Bronchial epithelial cell (primary cell): ENCODE data around the gene FAR2. TPM values are rescaled to one million over a fixed set of nuclear protein-coding genes. Genes with fewer than 3 reads are reported as not detected.

ENCODE experiments used
- DNase-seq: peaks from one replicate; pipeline ENCODE4 v3.0.0-alpha.2; 2010; ENCODE audit warnings: low read depth
- FAIRE-seq: peaks from 2 replicates; lab custom pipeline; 2011; peaks lifted over from hg19 to GRCh38; lab: Jason Lieb, UNC
- H3K27me3 ChIP-seq: 2 replicates; pipeline ENCODE4 v1.5.1; 2011; ENCODE audit warnings: low read length; ENCODE audit not compliant: control insufficient read depth, insufficient read depth
- H3K36me3 ChIP-seq: 2 replicates; pipeline ENCODE4 v1.5.1; 2011; ENCODE audit warnings: low read length; ENCODE audit not compliant: control insufficient read depth, insufficient read depth
- H3K4me3 ChIP-seq: 2 replicates; pipeline ENCODE4 v1.5.1; 2011; ENCODE audit warnings: mild to moderate bottlenecking, low read depth, low read length, control low read depth
- total RNA-seq: library from RNA; depleted of rRNA; stranded (reverse); fragments of >200 nt; gene quantifications from 2 replicates; pipeline ENCODE4 v1.2.1, GENCODE V29; 2014
- TF ChIP-seq, protein P1 (sequence below): IDR thresholded peaks from 2 replicates; pipeline ENCODE4 v1.5.1; 2011; ENCODE audit warnings: mild to moderate bottlenecking, moderate library complexity, low read length, control low read depth, inconsistent platforms; ENCODE audit not compliant: insufficient read depth, severe bottlenecking

FAR2 gene
- total RNA-seq, 1 donor from 2014 or later: 2.4 TPM

DNA sequence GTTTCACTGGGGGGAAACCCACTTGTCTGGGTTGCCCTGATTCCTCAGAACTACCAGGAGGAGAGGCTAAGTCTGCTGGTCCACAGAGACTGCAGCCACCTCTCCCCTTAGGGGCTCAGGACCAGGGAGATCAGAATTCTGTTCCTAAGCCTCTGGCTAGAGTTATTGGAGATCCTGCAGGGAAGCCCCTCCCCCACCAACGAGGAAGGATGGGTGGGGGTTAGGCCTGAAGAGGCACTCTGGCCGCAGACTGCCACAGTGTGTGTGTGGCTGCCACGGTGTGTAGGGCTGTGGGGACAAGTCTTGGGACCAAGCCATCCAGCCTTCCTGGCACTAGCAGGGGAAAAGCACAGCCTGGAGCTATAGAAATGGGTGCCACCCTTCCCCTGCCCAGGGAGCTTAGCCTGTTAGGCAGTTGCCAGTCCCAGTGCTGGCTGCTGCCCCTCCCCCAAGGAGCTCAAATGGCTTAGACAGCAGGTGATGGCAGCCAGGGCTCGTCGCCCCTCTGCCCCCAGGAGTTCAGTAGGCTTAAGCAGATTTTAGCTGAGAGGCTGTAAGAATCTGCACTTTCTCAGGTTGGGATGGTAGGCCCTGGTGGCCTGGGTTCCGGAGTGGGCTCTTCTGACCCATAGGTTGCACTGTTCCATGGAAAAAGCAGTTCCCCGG is 124.2 kb downstream of the FAR2 start:
- no peaks in the 10 kb centered on the region for H3K27me3 ChIP-seq
- DNase-seq: no peak
- TF ChIP-seq, protein P1, sequence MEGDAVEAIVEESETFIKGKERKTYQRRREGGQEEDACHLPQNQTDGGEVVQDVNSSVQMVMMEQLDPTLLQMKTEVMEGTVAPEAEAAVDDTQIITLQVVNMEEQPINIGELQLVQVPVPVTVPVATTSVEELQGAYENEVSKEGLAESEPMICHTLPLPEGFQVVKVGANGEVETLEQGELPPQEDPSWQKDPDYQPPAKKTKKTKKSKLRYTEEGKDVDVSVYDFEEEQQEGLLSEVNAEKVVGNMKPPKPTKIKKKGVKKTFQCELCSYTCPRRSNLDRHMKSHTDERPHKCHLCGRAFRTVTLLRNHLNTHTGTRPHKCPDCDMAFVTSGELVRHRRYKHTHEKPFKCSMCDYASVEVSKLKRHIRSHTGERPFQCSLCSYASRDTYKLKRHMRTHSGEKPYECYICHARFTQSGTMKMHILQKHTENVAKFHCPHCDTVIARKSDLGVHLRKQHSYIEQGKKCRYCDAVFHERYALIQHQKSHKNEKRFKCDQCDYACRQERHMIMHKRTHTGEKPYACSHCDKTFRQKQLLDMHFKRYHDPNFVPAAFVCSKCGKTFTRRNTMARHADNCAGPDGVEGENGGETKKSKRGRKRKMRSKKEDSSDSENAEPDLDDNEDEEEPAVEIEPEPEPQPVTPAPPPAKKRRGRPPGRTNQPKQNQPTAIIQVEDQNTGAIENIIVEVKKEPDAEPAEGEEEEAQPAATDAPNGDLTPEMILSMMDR: no peak
- no peaks in the 10 kb centered on the region for H3K36me3 ChIP-seq
- H3K4me3 ChIP-seq: no peak overlapping the region
- FAIRE-seq: no peak

DNA sequence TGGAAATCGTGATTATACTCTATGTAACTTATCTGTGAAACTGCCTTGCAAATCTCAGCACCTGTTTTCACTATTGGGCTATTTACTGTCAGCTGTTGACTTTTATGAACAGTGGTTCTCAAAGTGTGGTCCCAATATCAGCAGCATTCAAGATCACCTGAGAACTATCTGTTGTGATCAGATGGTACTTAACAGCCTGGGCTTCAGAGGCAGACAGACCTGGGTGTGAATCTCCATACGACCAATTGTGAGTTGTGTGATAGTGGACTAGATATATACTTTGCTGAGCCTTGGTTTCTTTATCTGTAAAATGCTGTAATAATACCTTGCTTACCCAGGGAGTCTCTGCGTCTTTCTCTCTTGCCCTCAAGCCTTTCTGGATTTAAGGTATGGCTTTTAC is 126.8 kb downstream of the FAR2 start:
- H3K27me3 ChIP-seq: no peaks in the 10 kb centered on the region
- FAIRE-seq (no peak), DNase-seq (no peak)
- no peak overlapping the region for H3K4me3 ChIP-seq
- TF ChIP-seq, protein P1: no peak
- no peaks in the 10 kb centered on the region for H3K36me3 ChIP-seq

DNA sequence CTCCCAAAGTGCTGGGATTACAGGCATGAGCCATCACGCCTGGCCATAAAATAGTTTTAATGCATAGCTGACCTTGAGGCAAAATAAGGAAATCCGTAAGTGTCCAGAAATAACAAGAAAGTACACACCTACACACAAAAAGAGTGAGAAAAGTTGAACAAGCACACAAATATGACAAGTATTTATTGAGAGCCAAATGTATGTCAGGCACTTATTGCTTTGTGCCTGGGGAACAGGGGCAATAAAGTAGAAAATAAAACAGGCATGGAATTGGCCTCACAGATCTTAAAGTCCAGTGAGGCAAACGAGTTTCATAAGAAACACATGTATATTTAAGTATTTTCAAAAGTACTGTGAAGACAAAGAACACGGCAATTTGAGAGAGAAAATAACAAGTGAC is 128.2 kb downstream of the FAR2 start:
- FAIRE-seq (no peak), DNase-seq (no peak)
- TF ChIP-seq, protein P1: no peak
- Histone ChIP-seq H3K4me3 (no peak overlapping the region), H3K36me3 (no peaks in the 10 kb centered on the region), H3K27me3 (no peaks in the 10 kb centered on the region)

DNA sequence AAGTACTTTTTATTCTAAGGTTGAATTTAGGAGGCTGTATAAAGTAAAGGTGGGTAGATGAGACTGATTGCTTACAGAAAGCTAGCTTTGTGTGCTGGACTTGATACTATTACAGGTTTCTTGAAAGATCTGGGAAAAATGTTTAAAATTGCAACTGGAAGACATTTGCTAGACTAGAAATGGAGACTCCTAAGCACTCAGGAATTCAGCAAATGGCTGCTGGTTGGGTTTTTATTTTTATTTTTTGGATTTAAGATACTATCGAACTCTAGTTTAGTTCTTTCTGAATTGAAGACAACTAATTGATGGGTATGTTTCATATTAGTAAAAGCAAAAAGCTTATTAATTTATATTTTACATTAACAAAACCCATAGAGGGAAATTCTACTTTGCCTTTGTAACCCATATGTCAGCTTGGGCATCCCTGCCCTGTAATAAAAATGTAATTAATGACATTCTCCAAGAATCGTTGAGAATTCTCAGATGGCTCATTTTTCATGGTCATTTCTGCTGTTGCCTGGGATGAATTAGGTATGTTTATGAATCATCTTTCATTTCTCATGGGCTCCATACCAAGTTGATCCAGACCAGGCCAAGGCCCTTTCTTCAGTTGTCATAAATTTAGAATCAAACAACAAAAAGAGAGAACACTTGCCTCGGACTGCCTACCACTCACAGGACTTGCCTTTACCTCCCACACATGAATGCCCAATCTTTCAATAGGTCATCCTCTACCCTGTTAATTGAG is 129.8 kb downstream of the FAR2 start:
- TF ChIP-seq, protein P1: no peak
- H3K27me3 ChIP-seq: no peaks in the 10 kb centered on the region
- FAIRE-seq: no peak
- H3K36me3 ChIP-seq: no peaks in the 10 kb centered on the region
- no peak overlapping the region for H3K4me3 ChIP-seq
- no peak for DNase-seq

DNA sequence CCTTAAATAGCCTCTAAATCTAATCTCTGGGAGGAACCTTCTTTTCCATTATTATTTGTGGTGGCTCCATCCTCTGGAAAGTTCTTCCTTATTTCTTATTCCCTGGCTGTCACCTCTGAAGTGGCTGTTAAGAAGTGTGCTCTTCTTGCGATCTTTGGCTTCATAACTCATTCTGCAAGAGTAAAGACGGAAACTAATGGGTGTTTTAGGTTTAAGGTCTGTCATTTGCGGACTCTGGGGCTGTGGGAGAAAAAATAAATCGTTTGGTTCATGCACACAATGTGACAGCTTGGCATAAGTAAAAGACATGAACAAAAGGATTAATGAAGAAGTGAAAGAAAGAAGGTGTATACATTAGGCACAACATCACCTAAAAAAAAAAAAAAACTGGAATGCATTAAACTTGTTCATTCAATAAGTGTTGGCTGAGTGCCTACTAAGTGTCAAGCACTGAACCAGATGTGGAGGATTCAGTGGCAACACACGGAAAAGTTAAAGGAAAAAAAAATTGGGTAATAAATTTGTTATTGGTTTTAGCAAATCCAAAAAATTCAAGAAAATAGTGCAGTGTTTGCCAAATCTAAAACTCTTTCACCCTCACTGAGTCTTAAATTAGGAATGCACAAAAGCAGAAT is 132.4 kb downstream of the FAR2 start:
- H3K4me3 ChIP-seq: no peak overlapping the region
- H3K27me3 ChIP-seq: no peaks in the 10 kb centered on the region
- TF ChIP-seq, protein P1: no peak
- no peaks in the 10 kb centered on the region for H3K36me3 ChIP-seq
- DNase-seq: no peak
- no peak for FAIRE-seq
